Activated naive CD4-positive, alpha-beta T cell treated with Interleukin-2 at 50 U/mL for 16 hours (primary cell): ENCODE data around the gene LMO4.

Experiments
- DNase-seq: peaks from one replicate; pipeline ENCODE4 v3.0.0-alpha.2; 2020

Gene LMO4, protein sequence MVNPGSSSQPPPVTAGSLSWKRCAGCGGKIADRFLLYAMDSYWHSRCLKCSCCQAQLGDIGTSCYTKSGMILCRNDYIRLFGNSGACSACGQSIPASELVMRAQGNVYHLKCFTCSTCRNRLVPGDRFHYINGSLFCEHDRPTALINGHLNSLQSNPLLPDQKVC

GRCh38 chr1:87328272-87329050, at the start of gene LMO4:
Gene LMO4, plus strand, starts transcription at chr1:87328880. Its CDS starts 3,136 bp downstream, at chr1:87332016.
- peak; percentile 87 for DNase-seq

DNA sequence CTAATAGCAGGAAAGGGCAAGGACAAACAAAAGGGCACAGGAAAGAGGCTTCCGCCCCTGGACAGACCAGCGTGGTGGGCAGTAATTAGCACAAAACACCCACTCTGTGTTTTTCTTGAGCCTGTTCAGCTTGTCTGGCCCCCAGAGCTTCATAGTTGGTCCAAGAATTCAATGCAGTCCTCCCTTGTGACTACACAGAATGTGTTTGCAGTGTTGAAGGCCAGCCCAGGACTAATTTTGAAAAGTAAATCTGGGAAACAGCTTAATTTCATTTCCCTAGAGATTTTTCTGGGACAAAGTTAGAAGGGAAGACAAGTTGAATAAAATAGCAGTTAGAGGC, 49.2 kb upstream of the LMO4 start:
- DNase-seq = no peak

DNA sequence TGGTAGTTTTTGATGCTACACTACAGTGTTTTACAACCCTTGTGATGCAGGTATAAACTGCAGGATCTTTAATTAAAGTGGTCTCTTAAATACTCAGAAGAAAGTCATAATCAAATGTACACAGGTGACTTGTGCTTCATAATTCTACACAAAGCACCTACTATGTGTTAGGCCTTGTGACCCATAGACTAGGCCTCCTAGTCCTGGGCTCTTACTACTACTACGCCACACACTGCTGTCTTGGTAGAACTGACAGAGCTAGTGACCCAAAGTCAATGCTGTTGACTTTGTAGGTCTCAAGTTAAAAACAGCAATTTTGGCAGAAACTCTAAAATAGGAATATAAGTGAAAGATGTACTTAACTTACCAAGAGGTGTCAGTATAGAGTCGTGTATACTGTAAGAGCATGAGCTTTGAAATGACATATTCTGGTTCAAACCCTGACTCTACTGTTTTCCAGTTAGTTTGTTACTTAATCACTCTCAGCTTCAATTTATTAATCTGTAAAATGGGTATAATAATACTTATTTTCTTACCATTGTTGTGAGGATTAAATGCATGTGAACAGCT, 48.6 kb upstream of the LMO4 start:
- no peak for DNase-seq

DNA sequence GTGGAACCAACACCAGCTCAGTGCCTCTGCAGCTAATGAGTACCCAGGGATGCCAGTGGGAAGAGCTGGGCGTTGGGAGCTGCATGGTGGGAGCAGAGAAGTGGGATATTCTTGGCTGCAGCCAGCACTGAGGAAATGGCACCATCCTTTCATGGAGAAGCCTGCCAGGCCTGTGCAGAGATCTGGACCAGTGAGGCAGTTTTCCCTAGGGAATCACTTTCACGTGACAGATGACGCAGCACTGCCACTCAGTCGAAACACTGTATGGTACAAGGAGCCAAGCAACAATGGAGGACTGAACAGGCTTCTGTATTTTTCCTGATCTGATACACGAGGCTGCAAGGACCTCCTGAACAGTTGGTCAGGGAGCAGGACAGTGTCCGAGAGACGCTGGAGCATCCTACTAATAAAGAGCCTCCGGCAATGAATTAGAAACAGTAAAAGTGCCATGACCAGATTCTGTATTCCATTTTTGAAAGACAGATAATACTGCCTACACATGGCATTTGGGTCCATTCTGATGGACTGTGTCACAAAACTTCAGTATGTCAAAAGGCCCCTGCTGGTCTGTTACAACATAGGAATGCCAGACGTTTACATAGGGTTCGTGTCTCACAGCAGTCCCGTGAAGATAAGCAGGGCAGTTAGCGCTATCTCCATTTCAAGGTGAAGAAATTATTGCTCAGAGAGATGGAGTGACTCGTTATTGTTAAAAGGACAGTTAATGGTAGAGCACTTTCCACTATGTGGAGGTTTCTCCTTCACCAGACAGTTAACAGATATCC, 44.0 kb upstream of the LMO4 start:
- DNase-seq = no peak

- no peak for DNase-seq
Measured at GRCh38 chr1:87291107-87291506, 37.6 kb upstream of the LMO4 start.

DNA sequence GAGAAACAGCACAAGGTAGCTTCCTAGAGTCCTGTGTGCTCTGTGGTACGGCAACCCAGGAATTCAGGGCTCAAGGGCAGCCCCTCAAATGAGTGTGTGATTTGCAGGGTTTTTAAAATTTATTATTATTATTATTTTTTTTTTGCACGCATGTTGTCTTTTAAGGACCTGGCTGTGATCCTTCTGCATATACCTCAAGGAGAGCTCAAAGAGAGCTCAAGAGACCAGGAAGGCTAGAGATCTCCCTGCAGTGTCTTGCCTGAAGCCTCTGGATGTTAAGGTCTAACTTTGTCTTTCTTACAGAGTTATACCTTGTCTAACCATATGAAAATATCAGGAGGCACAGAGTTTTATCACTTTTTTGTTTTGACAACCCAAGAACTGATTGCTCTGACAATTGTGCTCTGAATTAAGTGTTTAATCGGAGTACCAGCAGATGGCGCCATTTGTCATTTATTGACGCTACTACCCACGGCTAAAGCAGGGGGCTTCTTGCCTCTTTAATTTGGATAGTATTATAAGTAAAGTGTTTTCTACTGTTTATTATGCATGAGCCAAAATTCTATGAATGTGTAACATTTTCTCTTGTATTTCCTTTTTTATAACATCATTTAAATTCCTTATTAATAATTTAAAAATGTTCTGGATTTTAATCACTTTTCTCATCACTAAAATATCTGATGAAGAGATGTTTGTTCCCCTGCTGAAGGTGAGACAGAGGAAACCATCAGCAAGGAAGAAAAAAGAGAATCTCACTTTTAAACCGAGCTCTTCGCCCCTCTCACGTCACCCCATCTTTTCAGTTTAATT, 35.8 kb upstream of the LMO4 start:
- DNase-seq = peak; percentile 57

GRCh38 chr1:87294633-87295032, 34.0 kb upstream of the LMO4 start:
- DNase-seq = no peak

GRCh38 chr1:87295445-87296110, 33.1 kb upstream of the LMO4 start:
- DNase-seq = no peak

DNA sequence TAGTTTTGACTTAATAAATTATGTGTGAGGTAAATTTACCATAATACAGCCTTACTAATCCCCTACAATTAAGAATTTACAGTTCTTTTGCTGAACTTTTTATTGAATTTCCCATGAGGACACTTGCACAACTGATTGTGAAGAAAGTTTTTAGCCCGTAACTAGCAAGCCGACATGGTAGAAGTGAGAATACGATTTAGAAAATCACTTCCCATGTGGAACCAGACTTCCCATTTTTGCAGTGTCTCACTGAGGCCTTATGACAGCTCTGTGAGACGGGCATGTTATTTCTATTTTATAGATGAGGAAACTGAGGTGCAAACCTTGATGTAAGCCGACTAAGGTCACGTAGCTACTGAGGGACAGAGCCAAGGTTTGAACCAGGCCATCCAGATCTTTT, 32.5 kb upstream of the LMO4 start:
- DNase-seq = no peak

DNA sequence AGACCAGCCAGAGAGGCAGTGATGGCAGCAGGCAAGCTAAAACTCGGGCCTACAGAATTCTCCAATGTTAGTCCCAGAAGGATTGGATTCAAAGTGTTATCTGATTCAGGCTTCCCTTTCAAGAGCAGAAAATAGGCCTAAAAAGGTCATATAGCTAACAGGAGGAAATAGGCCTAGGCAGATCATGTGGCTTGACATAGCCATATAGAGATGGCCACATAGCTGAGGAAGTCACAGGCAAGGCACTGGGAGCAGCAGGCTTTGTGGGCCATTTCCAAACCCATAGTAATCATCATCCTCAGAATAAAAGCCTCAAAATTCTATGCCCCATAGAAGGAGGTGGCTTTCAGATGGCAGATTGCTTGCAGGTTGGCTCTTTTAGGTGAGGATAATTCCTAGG, 29.0 kb upstream of the LMO4 start:
- no peak for DNase-seq

DNA sequence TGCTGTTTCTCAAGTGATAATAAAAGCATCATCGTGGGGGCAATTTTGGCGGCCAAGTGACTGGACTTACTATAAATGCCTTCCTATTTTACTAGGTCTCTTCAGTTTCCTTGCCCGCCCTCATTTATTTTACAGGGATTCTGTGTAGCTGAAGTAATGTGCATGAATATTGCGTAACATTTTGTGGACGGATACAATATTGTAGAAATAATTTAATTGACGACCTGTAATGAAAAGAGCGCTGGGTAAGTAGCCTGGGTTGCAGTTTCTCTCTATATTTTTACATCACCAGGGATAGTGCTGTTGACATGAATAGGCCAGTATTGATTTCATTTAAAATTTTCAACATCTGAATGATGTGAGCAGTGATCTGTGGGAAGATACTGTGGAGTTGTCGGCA, 28.1 kb upstream of the LMO4 start:
- no peak for DNase-seq

DNA sequence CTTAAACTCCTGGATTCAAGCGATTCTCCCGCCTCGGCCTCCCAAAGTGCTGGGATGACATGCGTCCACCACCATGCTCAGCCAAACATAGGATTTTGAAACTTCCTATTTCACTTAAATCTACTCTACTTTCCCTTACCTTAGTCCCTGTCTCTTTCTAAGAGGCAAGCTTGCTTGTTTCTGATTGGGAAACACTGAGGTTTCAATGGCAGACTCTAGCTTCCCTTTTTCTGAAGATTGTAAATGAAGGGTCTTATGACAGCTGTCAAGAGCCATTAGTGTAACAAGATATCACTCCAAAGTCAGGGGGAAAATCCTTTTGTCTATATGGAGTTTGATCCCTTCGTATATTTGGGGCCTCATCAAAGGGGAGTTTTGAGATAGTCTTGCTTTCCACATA, 23.5 kb upstream of the LMO4 start:
- no peak for DNase-seq

DNA sequence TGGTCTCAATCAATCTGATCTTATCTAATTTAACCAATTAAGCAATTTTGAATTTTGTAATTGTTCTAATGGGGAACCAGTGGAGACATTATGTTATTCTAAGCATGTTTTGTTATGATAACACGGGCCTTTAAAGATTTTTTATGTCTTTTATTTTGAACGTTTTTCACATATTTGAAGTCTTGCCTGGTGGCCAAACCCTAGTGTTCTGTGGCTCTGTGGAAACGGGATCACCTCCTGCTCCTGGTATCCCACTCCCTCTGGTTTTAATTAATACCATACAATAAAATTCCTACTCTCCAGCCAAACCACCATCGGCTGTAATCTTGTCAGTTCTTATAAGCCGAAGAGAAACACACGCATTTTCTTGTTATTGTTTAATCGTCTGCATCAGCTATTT, 22.9 kb upstream of the LMO4 start:
- DNase-seq = no peak

DNA sequence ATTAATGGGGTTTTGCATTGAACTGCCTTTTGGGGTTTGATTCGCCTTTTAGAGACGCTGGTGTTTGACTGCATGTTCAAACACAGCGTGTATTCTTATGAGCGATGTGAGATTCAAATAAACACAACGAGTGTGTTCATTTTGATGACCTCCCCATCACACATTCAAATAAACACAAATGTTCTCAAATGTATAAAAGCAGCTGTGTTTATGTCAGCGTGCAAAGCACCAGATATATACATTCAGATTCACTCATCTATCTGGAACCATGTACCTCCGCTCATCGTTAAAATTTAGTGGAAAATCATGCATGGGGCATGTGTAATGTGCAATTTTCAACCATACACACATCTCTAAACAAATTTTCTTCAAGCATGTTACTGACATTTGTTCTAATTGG, 21.4 kb upstream of the LMO4 start:
- no peak for DNase-seq

DNA sequence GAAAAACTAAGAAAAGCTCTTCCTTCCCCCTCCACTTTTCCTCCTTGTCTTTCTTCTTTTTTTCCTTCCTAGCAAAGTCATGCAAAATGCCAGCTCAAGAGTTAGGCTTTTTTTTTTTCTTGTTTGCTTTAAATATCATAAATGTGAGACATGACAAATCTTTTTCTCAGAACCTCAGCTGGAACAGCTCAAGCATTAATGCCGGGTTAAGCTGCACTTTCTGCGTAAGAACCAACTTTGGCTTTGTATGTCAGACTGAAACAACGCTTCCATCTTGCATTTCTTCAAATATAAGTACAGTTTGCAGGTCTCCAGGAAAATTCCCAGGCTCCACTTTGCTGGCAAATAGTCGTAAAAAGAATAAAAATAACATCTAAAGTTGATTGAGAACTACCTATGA, 20.7 kb upstream of the LMO4 start:
- DNase-seq = no peak

- DNase-seq = no peak
Measured at GRCh38 chr1:87314091-87314490, 14.6 kb upstream of the LMO4 start.

DNA sequence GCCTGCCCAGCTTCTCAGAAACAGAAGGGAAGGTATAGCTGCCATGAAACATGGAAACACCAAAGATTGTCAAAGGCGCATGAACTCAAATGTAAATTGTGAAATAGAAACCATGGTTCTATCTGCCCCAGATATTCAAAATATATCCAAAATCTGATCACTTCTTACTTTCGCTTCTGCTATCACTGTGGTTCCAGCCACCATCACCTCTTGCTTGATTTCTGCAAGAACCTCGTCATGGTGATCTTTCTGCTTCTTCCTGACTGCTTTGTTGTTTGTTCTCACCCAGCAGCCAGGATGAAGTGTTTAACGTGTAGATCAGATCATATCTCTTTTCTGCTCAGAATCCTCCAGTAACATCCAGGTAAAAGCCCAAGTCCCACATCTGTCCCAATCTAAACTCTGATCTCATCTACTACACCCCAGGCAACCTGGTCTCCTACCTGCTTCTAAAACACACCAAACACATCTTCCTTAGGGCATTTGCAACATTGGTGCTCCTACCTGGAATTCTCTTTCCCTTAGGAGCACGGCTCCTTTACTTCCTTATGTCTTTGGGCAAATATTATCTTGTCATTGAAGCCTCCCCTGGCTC, 10.5 kb upstream of the LMO4 start:
- DNase-seq = no peak

- DNase-seq = no peak
Measured at GRCh38 chr1:87318806-87319205, 9.9 kb upstream of the LMO4 start.

DNA sequence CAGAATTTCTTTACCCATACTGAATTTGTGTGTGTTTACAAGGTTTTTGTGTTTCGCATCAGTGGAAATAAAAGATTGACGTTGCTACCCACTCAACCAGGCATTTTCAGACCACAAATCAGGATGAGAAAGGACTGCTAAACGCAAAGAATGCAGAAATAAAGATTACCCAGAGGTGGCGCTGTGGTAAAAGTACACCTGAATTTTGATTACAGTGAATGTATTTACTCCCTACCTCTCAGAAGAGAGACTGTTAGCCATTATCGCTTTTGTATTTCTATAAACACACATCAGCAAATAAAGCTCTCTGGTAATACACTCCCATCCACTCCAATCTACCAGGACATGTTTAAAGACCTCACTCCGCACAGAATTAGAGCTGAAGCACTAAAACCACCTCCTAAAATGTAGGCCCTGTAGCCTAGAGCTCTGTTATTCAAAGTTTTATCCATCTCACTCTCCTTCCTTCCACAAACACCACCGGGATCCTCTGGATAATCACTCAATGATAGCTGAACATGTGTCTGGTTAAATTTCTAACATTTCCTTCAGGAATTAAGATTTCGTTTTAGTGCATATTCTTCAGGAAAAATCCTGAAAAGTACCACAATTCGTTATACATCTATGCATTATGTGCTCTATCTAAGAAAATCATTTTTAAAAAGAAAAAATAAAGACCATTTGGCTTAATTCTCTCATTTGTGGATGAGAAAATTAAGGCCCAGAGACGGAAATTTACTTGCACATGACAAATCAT, 2.5 kb upstream of the LMO4 start:
- no peak for DNase-seq

DNA sequence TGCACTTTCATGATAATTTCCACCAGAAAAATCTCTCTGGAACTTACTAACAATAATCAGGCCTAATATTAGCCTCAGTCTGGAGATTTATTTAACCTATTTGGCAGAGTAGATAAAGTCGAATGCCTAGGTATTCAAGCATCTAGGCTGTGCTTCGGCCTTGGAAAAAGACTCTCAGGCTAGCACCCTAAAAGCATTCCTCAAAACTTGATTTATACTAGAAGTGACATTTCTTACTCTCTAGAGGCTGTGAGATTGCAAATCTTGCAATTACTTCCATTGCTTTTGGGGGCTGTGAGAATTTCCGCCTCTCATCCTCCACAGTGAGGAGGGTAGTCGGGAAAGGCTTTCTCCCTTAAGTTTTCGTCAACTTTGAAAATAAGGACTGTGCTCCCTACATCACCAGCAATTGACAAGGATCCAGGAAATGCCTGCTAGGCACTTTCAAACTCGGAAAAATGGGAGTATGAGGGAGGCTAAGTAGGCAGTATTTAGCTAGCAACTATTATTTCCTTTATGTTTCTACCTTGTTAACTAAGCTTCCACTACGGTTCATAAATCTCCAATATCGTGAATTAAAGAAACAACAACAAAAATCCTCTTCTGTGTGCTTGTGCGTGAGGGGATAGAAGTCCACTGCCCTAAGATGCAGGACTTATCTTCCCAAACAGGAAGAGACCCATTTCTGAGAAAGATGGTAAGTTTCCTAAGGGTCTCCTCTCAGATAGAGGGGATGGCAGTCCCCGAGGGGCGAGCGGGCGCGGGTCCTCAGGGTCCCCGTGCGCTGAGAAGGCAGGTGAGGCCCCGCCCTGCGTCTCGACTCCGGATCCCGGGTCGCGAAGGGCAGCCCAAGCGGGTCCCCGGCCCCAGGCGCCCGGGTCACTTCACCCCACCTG, 1.1 kb upstream of the LMO4 start:
- no peak for DNase-seq
